Body of pancreas (tissue), 4 donors: ENCODE measurements around the gene SPPL2A. TPM values are rescaled to one million over a fixed set of nuclear protein-coding genes. Genes with fewer than 3 reads are reported as not detected.

Source experiments
- ATAC-seq: fragments of 150-250 bp; one replicate; pipeline ENCODE4 v1.9.1; 2016
- DNase-seq, 4 donors: peaks; one replicate each; pipeline ENCODE4 v3.0.0-alpha.2; 2019
- H3K27ac ChIP-seq, 4 donors: fragments of 200-600 bp; sonication (generic); 1 replicate in 3 of 4; 2 replicates in 1 of 4; pipeline versions ENCODE4 v1.5.1 to v1.6.1; 2016 to 2019; ENCODE audit warnings: mild to moderate bottlenecking in 1 of 4, mixed read lengths in 1 of 4, moderate library complexity in 1 of 4
- H3K27me3 ChIP-seq, 2 donors: fragments of 200-600 bp; sonication (generic); one replicate each; pipeline ENCODE4 v1.6.0; 2016; ENCODE audit warnings: mild to moderate bottlenecking in 1 of 2
- H3K36me3 ChIP-seq, 2 donors: fragments of 200-600 bp; sonication (generic); replicated peaks in 1 of 2; 2 replicates each; pipeline ENCODE4 v1.5.1; 2016; ENCODE audit warnings: low read depth in 2 of 2; ENCODE audit not compliant: insufficient read depth in 1 of 2
- H3K4me1 ChIP-seq: fragments of 200-600 bp; sonication (generic); one replicate; pipeline ENCODE4 v1.6.0; 2016
- H3K4me3 ChIP-seq, 2 donors: fragments of 200-600 bp; sonication (generic); 1 replicate in 1 of 2; 2 replicates in 1 of 2; pipeline ENCODE4 v1.5.1; 2016 to 2019
- H3K9me3 ChIP-seq, 3 donors: fragments of 200-600 bp; sonication (generic); 1 replicate in 2 of 3; 2 replicates in 1 of 3; pipeline ENCODE4 v1.5.1; 2016
- POLR2A ChIP-seq, 3 donors: fragments of 450-650 bp; IDR thresholded peaks; one replicate each; pipeline ENCODE4 v1.6.1; 2016; ENCODE audit warnings: antibody characterized with exemption in 3 of 3, mild to moderate bottlenecking in 2 of 3
- WGBS, 2 donors: methylation state at CpG; one replicate each; pipeline ENCODE4 v1.1.5; 2017; 5-methylcytosine and 5-hydroxymethylcytosine counted together
- intact Hi-C: fragments of 100-400 bp; cut with DNase I; formaldehyde crosslinking; loops from one replicate; pipeline ENCODE4 v1.15.1; 2023
- total RNA-seq, 2 donors: library from RNA; depleted of rRNA; stranded (reverse); fragments of >200 nt; gene quantifications; one replicate each; pipeline ENCODE4 v1.1.0, GENCODE V29; 2016
- TF ChIP-seq, protein P1 (sequence below), 7 experiments: fragments of 450-650 bp in 4 of 7; fragments of 200-600 bp in 3 of 7; sonication (generic) in 3 of 7; IDR thresholded peaks; one replicate each; pipeline ENCODE4 v1.5.1; 2016 to 2019; ENCODE audit warnings: antibody characterized with exemption in 7 of 7

Gene SPPL2A
- total RNA-seq, 2 donors from 2014 or later = 83.8 to 105 TPM

GRCh38 chr15:50712018-50712417 lies 53.5 kb downstream of the SPPL2A start:
- TF ChIP-seq, protein P1, sequence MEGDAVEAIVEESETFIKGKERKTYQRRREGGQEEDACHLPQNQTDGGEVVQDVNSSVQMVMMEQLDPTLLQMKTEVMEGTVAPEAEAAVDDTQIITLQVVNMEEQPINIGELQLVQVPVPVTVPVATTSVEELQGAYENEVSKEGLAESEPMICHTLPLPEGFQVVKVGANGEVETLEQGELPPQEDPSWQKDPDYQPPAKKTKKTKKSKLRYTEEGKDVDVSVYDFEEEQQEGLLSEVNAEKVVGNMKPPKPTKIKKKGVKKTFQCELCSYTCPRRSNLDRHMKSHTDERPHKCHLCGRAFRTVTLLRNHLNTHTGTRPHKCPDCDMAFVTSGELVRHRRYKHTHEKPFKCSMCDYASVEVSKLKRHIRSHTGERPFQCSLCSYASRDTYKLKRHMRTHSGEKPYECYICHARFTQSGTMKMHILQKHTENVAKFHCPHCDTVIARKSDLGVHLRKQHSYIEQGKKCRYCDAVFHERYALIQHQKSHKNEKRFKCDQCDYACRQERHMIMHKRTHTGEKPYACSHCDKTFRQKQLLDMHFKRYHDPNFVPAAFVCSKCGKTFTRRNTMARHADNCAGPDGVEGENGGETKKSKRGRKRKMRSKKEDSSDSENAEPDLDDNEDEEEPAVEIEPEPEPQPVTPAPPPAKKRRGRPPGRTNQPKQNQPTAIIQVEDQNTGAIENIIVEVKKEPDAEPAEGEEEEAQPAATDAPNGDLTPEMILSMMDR (IDR thresholded peaks at IDR 0.05) = no peak
- TF ChIP-seq POLR2A (IDR thresholded peaks at IDR 0.05) = no peak
- no peak for DNase-seq
- Histone ChIP-seq H3K27me3 (no peaks in the 10 kb centered on the region), H3K27ac (no peak overlapping the region), H3K4me1 (no peaks in the 10 kb centered on the region), H3K36me3 (peaks cover 0 to 4% of the 10 kb centered on the region in 2 donors), H3K9me3 (no peaks in the 10 kb centered on the region), H3K4me3 (no peak overlapping the region)
- no peak for ATAC-seq
- intact Hi-C loops = no loop called here
- 84 to 88% methylated on average over 3 of the region's 3 CpGs for WGBS, 2 donors

GRCh38 chr15:50710585-50710984 lies 54.9 kb downstream of the SPPL2A start:
- no peaks in the 10 kb centered on the region for H3K27me3 ChIP-seq
- TF ChIP-seq, protein P1 (IDR thresholded peaks at IDR 0.05) = no peak
- TF ChIP-seq POLR2A (IDR thresholded peaks at IDR 0.05) = no peak
- no peak for ATAC-seq
- H3K27ac ChIP-seq = no peak overlapping the region
- DNase-seq = no peak
- no peaks in the 10 kb centered on the region for H3K4me1 ChIP-seq
- intact Hi-C loops = no loop called here
- H3K36me3 ChIP-seq = peaks cover 0 to 4% of the 10 kb centered on the region in 2 donors
- H3K9me3 ChIP-seq = no peaks in the 10 kb centered on the region
- H3K4me3 ChIP-seq = no peak overlapping the region

GRCh38 chr15:50707878-50708427 lies 57.6 kb downstream of the SPPL2A start:
- Histone ChIP-seq H3K4me1 (no peaks in the 10 kb centered on the region), H3K4me3 (no peak overlapping the region), H3K9me3 (no peaks in the 10 kb centered on the region), H3K36me3 (peaks cover 0 to 4% of the 10 kb centered on the region in 2 donors), H3K27ac (no peak overlapping the region), H3K27me3 (no peaks in the 10 kb centered on the region)
- DNase-seq (no peak), ATAC-seq (no peak)
- intact Hi-C loops = no loop called here
- TF ChIP-seq, protein P1 (IDR thresholded peaks at IDR 0.05) = no peak
- TF ChIP-seq POLR2A (IDR thresholded peaks at IDR 0.05) = no peak
- WGBS, 2 donors = 89 to 93% methylated on average over 3 of the region's 3 CpGs

GRCh38 chr15:50702762-50703334 lies 62.7 kb downstream of the SPPL2A start:
- no peak for ATAC-seq
- TF ChIP-seq, protein P1 (IDR thresholded peaks at IDR 0.05) = no peak
- TF ChIP-seq POLR2A (IDR thresholded peaks at IDR 0.05) = no peak
- DNase-seq = no peak
- no peak overlapping the region for H3K27ac ChIP-seq
- H3K9me3 ChIP-seq = no peaks in the 10 kb centered on the region
- 86 to 92% methylated on average over 1 of the region's 1 CpG for WGBS, 2 donors
- H3K4me1 ChIP-seq = no peaks in the 10 kb centered on the region
- H3K4me3 ChIP-seq = no peak overlapping the region
- intact Hi-C loops = no loop called here
- H3K36me3 ChIP-seq = peaks cover 0 to 2% of the 10 kb centered on the region in 2 donors
- H3K27me3 ChIP-seq = no peaks in the 10 kb centered on the region

GRCh38 chr15:50698101-50698500 lies 67.4 kb downstream of the SPPL2A start:
- WGBS, 2 donors = 86 to 89% methylated on average over 8 of the region's 8 CpGs
- H3K9me3 ChIP-seq = no peaks in the 10 kb centered on the region
- H3K36me3 ChIP-seq = no peaks in the 10 kb centered on the region
- no peaks in the 10 kb centered on the region for H3K27me3 ChIP-seq
- H3K4me3 ChIP-seq = no peak overlapping the region
- TF ChIP-seq POLR2A (IDR thresholded peaks at IDR 0.05) = no peak
- TF ChIP-seq, protein P1 (IDR thresholded peaks at IDR 0.05) = no peak
- DNase-seq (no peak), ATAC-seq (no peak)
- H3K4me1 ChIP-seq = no peaks in the 10 kb centered on the region
- no peak overlapping the region for H3K27ac ChIP-seq
- intact Hi-C loops = no loop called here
